Measurements from ENCODE around the gene DCC. TPM values are rescaled to one million over a fixed set of nuclear protein-coding genes. Genes with fewer than 3 reads are reported as not detected.

The DCC gene
- total RNA-seq, 1 donor from 2014 or later, result 14.7 TPM

DNA sequence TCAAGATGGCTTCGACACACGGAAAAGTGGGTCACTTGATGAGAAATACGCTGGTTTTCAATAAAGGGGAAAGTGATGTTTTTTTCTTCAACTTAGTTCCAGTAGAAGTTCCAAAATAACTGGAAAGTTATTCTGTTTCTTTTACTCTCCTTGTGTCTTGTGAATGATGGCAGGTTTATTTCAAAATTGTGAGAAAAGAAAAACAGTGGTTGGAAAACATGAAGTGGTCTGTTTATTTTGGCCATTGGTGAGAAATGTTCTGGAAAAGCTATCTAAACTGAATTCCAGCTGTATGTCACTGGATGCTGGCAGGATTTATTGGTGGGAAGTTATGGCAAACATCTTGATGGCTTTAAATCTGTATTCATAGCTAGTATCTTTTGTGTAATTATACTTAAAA is 484.1 kb downstream of the DCC start:
- DNase-seq (ENCODE audit: low spot score), result no peak
- H3K27ac Mint-ChIP-seq (ENCODE audit: unreplicated experiment), result no peak overlapping the region
- H3K9me3 Mint-ChIP-seq (ENCODE audit: unreplicated experiment), result no peaks in the 10 kb centered on the region
- no peak overlapping the region for H3K4me3 Mint-ChIP-seq (ENCODE audit: unreplicated experiment)
- no peaks in the 10 kb centered on the region for H3K36me3 Mint-ChIP-seq (ENCODE audit: low read depth, unreplicated experiment)
- no peaks in the 10 kb centered on the region for H3K4me1 Mint-ChIP-seq (ENCODE audit: unreplicated experiment)
- TF ChIP-seq, protein P1, sequence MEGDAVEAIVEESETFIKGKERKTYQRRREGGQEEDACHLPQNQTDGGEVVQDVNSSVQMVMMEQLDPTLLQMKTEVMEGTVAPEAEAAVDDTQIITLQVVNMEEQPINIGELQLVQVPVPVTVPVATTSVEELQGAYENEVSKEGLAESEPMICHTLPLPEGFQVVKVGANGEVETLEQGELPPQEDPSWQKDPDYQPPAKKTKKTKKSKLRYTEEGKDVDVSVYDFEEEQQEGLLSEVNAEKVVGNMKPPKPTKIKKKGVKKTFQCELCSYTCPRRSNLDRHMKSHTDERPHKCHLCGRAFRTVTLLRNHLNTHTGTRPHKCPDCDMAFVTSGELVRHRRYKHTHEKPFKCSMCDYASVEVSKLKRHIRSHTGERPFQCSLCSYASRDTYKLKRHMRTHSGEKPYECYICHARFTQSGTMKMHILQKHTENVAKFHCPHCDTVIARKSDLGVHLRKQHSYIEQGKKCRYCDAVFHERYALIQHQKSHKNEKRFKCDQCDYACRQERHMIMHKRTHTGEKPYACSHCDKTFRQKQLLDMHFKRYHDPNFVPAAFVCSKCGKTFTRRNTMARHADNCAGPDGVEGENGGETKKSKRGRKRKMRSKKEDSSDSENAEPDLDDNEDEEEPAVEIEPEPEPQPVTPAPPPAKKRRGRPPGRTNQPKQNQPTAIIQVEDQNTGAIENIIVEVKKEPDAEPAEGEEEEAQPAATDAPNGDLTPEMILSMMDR (IDR thresholded peaks at IDR 0.05; ENCODE audit: unreplicated experiment), result no peak
- H3K27me3 Mint-ChIP-seq (ENCODE audit: unreplicated experiment), result peaks cover 4% of the 10 kb centered on the region

DNA sequence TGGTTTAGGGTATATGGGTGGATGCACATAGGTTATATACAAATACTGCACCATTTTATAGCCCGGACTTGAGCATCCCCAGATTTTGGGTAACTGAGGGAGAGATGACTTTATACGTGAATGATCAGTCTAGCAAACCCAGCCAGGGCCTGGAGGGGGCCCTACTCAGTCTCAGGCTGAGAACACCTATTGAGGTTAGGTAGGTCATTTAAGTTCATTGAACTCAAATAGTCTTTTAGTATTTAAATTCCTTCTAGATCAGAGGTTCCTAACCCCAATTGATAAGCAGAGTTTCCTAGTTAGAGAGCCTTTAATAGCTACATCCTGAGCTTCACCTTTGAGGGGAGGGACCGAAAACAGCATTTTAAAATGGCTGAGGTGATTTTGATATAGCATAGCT is 487.0 kb downstream of the DCC start:
- H3K9me3 Mint-ChIP-seq (ENCODE audit: unreplicated experiment), result no peaks in the 10 kb centered on the region
- no peaks in the 10 kb centered on the region for H3K36me3 Mint-ChIP-seq (ENCODE audit: low read depth, unreplicated experiment)
- H3K27ac Mint-ChIP-seq (ENCODE audit: unreplicated experiment), result no peak overlapping the region
- TF ChIP-seq, protein P1 (IDR thresholded peaks at IDR 0.05; ENCODE audit: unreplicated experiment), result no peak
- H3K27me3 Mint-ChIP-seq (ENCODE audit: unreplicated experiment), result peaks cover 6% of the 10 kb centered on the region
- no peaks in the 10 kb centered on the region for H3K4me1 Mint-ChIP-seq (ENCODE audit: unreplicated experiment)
- no peak overlapping the region for H3K4me3 Mint-ChIP-seq (ENCODE audit: unreplicated experiment)
- DNase-seq (ENCODE audit: low spot score), result no peak

DNA sequence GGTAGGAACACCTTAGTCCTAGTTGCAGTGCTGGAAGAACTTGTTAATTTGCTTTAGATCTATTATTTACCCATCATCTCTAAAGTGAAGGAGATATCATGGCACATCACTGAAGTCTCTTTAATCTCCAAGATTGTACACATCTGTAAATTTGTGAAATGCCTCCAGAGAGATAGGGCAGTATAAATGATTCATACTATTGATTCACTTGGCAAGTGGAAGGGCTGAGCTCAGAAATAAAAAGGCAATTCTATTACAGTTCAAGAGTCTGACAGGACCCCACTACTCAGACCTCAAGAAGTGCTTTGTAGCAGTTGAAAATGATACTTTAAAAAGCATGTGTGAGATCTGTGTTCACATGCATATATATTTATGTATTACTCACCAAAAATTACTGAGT is 489.3 kb downstream of the DCC start:
- Mint-ChIP-seq H3K4me1 (ENCODE audit: unreplicated experiment) (no peaks in the 10 kb centered on the region), H3K4me3 (ENCODE audit: unreplicated experiment) (no peak overlapping the region), H3K27ac (ENCODE audit: unreplicated experiment) (no peak overlapping the region), H3K36me3 (ENCODE audit: low read depth, unreplicated experiment) (no peaks in the 10 kb centered on the region), H3K9me3 (ENCODE audit: unreplicated experiment) (no peaks in the 10 kb centered on the region), H3K27me3 (ENCODE audit: unreplicated experiment) (peaks cover 6% of the 10 kb centered on the region)
- TF ChIP-seq, protein P1 (IDR thresholded peaks at IDR 0.05; ENCODE audit: unreplicated experiment), result no peak
- no peak for DNase-seq (ENCODE audit: low spot score)

DNA sequence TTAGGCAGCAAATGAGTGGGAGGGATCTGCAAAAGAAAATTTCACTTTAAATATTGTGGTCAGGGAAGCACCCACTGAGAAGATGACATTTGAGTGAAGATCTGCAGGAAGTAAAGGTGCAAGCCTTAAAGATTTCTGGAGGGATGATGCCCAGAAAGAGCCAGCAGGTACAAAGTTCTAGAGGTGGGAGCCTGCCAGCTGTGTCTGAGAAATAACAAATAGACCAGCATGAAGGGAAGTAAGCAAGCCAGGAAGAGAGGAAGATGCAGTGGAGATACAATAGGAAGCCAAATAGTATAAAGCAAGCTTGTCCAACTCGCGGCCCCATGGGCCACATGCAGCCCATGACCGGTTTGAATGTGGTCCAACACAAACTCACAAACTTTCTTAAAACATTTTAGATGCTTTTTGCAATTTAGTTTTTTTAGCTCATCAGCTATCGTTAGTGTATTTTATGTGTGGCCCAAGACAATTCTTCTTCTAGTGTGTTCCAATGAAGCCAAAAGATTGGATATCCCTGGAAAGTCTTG is 489.9 kb downstream of the DCC start:
- Mint-ChIP-seq H3K27me3 (ENCODE audit: unreplicated experiment) (peaks cover 6% of the 10 kb centered on the region), H3K36me3 (ENCODE audit: low read depth, unreplicated experiment) (no peaks in the 10 kb centered on the region), H3K9me3 (ENCODE audit: unreplicated experiment) (no peaks in the 10 kb centered on the region), H3K4me3 (ENCODE audit: unreplicated experiment) (no peak overlapping the region), H3K27ac (ENCODE audit: unreplicated experiment) (no peak overlapping the region), H3K4me1 (ENCODE audit: unreplicated experiment) (no peaks in the 10 kb centered on the region)
- TF ChIP-seq, protein P1 (IDR thresholded peaks at IDR 0.05; ENCODE audit: unreplicated experiment), result no peak
- DNase-seq (ENCODE audit: low spot score), result no peak

DNA sequence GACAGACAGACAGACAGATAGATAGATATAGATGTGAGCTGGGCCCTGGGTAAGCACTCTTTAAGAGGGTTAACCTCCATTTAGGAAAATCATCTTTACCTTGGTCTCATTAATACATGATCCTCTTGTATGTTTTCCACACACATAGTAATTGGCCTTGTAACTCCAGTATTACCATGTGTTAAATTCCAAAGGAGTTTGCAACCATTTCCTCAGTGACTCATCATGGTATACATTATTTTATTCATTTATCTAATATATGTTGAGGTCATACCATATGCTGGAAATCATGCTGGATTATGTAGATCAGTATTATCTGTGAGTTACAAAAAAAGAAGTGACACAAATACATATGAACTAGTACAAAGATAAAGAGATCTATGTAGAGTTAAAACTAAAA is 504.3 kb downstream of the DCC start:
- H3K4me1 Mint-ChIP-seq (ENCODE audit: unreplicated experiment), result no peaks in the 10 kb centered on the region
- TF ChIP-seq, protein P1 (IDR thresholded peaks at IDR 0.05; ENCODE audit: unreplicated experiment), result no peak
- DNase-seq (ENCODE audit: low spot score), result no peak
- H3K27me3 Mint-ChIP-seq (ENCODE audit: unreplicated experiment), result no peaks in the 10 kb centered on the region
- no peak overlapping the region for H3K27ac Mint-ChIP-seq (ENCODE audit: unreplicated experiment)
- no peaks in the 10 kb centered on the region for H3K36me3 Mint-ChIP-seq (ENCODE audit: low read depth, unreplicated experiment)
- H3K9me3 Mint-ChIP-seq (ENCODE audit: unreplicated experiment), result no peaks in the 10 kb centered on the region
- H3K4me3 Mint-ChIP-seq (ENCODE audit: unreplicated experiment), result no peak overlapping the region

All from endothelial cell (in vitro differentiated cells).